Keratinocyte (primary cell): ENCODE data around the gene CTSD.

Source experiments
- CTCF ChIP-seq, 3 experiments: IDR thresholded peaks in 1 of 3; conservative IDR thresholded peaks in 1 of 3; optimal IDR thresholded peaks in 1 of 3; 2 replicates in 2 of 3; 3 replicates in 1 of 3; pipeline versions ENCODE3 to v1.5.1; 2011; ENCODE audit warnings: low read length in 3 of 3, mild to moderate bottlenecking in 3 of 3, moderate library complexity in 2 of 3, control low read depth in 1 of 3, inconsistent platforms in 1 of 3; ENCODE audit not compliant: insufficient read depth in 2 of 3; ENCODE audit errors: extremely low read depth in 1 of 3
- EZH2 ChIP-seq: IDR thresholded peaks from one replicate; pipeline ENCODE4 v1.6.1; 2012; ENCODE audit warnings: inconsistent platforms, mild to moderate bottlenecking, low read length, moderate library complexity

GRCh38 chr11:1714908-1715885 is 48.5 kb downstream of the CTSD start:
- TF ChIP-seq CTCF (optimal IDR thresholded peaks at IDR 0.05 in 1 of 3, IDR thresholded peaks at IDR 0.05 in 1 of 3, conservative IDR thresholded peaks at IDR 0.05 in 1 of 3; ENCODE audit: extremely low read depth in 1 of 3, insufficient read depth in 2 of 3, low read length in 3 of 3) (no peak), EZH2 (no peak)
